Activated T-helper 17 cell treated with anti-CD3 and anti-CD28 coated beads, Interleukin-2, amount 50 U/mL, for 72 hours (primary cell): ENCODE data around the gene TSPAN11. TPM values are rescaled to one million over a fixed set of nuclear protein-coding genes. Genes with fewer than 3 reads are reported as not detected.

Source experiments
- ATAC-seq: fragments of 150-1000 bp; cut with Tn5 transposase; replicated peaks from 2 replicates; pipeline ENCODE4 v1.10.0; 2021; ENCODE audit warnings: mild to moderate bottlenecking, moderate library complexity
- H3K27ac Mint-ChIP-seq: one replicate; pipeline ENCODE4 v1.8.0; 2022; ENCODE audit warnings: mixed read lengths
- H3K27me3 Mint-ChIP-seq: one replicate; pipeline ENCODE4 v1.8.0; 2022; ENCODE audit warnings: mixed read lengths
- H3K36me3 Mint-ChIP-seq: one replicate; pipeline ENCODE4 v1.8.0; 2022; ENCODE audit warnings: low read depth, mild to moderate bottlenecking, mixed read lengths
- H3K4me1 Mint-ChIP-seq: one replicate; pipeline ENCODE4 v1.8.0; 2022; ENCODE audit warnings: mixed read lengths
- H3K4me3 Mint-ChIP-seq: one replicate; pipeline ENCODE4 v1.8.0; 2022; ENCODE audit warnings: mild to moderate bottlenecking, mixed read lengths
- H3K9me3 Mint-ChIP-seq: one replicate; pipeline ENCODE4 v1.8.0; 2022; ENCODE audit warnings: mixed read lengths
- total RNA-seq, 2 donors: library from RNA; stranded (reverse); gene quantifications; one replicate each; pipeline ENCODE4 v1.2.3, GENCODE V29; 2022

Gene TSPAN11
- total RNA-seq, 2 donors from 2014 or later: 0.17 TPM; not detected in 1

DNA sequence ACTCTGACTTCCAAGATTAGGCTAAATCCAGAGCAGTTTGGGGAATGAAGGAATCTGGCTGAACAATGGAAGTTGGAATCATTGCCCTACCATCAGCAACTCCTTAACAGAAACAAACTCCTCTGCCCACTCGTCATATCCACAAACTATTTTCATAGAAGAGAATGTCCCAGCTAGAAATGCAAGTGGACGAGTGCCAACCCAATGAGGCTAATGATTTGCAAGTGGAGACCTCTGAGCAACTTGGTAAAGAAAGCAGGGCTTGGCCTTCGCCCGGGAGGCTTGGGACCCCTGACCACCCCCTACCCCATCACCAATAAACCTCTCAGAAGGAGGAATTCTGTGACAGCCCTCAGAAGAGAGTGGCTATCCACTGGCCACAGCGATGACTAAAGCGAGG is 107.1 kb downstream of the TSPAN11 start:
- H3K4me3 Mint-ChIP-seq: no peak overlapping the region
- no peak overlapping the region for H3K27ac Mint-ChIP-seq
- no peaks in the 10 kb centered on the region for H3K36me3 Mint-ChIP-seq
- H3K9me3 Mint-ChIP-seq: no peaks in the 10 kb centered on the region
- no peak for ATAC-seq
- H3K27me3 Mint-ChIP-seq: peaks cover 15% of the 10 kb centered on the region
- no peaks in the 10 kb centered on the region for H3K4me1 Mint-ChIP-seq

DNA sequence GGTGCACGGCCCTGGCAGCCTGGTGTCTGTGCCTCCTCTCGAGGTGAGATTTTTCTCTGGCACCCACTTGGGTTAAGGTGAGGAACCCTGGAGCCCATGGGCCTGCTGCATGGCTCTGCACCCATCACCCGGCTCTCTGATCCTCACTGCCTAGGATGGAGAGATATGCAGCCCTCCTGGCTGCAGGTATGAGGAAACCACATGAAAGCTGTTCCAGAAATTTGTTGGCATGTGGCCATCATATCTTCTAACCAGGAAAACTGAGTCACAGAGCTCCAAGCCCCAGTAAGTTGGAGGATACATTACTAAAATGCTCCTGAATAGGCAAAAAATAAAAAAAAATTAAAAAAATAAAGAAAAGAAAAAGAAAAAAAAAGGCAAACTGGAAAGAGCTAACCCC is 107.8 kb downstream of the TSPAN11 start:
- no peak for ATAC-seq
- no peaks in the 10 kb centered on the region for H3K9me3 Mint-ChIP-seq
- no peak overlapping the region for H3K27ac Mint-ChIP-seq
- H3K27me3 Mint-ChIP-seq: peaks cover 17% of the 10 kb centered on the region
- H3K36me3 Mint-ChIP-seq: no peaks in the 10 kb centered on the region
- no peaks in the 10 kb centered on the region for H3K4me1 Mint-ChIP-seq
- no peak overlapping the region for H3K4me3 Mint-ChIP-seq

DNA sequence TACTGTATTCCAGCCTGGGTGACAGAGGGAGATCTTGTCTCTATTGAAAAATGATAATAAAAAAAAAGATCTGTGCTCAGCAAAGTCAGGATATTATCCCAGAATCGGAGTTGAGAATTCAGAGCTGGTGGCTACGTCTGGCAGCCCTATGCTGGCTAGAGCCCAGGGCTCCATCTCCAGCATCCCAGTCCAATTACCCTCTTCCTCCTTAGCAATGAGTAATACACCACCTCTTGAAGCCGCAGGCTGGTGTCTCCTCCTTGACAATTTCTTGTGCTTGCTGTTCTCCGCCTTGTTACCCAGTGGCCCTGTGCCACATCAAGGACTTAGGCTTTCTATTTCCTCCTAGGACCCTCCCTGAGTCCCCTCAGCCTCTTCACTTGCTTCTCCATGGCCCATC is 108.7 kb downstream of the TSPAN11 start:
- no peak for ATAC-seq
- H3K9me3 Mint-ChIP-seq: no peaks in the 10 kb centered on the region
- no peaks in the 10 kb centered on the region for H3K4me1 Mint-ChIP-seq
- H3K27ac Mint-ChIP-seq: no peak overlapping the region
- H3K36me3 Mint-ChIP-seq: no peaks in the 10 kb centered on the region
- H3K4me3 Mint-ChIP-seq: no peak overlapping the region
- H3K27me3 Mint-ChIP-seq: peaks cover 17% of the 10 kb centered on the region

DNA sequence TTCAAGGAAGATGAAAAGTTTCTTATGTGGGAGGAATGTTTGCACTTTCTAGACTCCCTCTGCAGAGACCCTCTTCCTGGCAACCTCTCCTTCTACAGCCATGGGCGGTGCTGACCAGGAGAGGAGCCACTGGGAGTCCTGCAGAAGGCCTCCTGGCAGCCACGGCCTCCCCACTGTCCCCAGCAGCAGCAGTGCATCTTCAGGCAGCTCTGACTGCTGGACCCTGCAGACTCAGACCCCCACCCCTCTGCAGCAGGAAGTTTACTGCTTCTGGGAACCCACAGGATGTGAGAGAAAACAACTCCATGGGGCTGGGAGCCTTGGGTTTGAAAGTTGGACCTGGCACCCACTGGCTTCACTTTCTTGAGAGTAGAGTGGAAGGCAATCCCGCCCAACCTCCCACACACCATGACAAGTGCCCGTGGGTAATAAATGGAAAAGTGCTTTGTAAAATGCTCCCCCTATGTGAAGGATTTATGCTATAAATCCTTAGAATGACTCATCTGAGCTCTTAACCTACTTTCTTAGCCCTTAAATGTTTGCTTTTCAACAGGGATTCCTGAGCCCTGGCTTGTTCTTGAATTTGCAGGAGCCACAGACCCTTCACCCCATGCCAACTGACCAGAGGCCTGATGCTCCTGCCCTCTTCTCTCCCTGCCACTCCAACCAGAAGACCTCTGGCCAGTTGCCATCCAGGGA is 109.6 kb downstream of the TSPAN11 start:
- H3K27ac Mint-ChIP-seq: no peak overlapping the region
- H3K4me3 Mint-ChIP-seq: no peak overlapping the region
- H3K36me3 Mint-ChIP-seq: no peaks in the 10 kb centered on the region
- H3K4me1 Mint-ChIP-seq: no peaks in the 10 kb centered on the region
- no peak for ATAC-seq
- no peaks in the 10 kb centered on the region for H3K9me3 Mint-ChIP-seq
- H3K27me3 Mint-ChIP-seq: peaks cover 17% of the 10 kb centered on the region

DNA sequence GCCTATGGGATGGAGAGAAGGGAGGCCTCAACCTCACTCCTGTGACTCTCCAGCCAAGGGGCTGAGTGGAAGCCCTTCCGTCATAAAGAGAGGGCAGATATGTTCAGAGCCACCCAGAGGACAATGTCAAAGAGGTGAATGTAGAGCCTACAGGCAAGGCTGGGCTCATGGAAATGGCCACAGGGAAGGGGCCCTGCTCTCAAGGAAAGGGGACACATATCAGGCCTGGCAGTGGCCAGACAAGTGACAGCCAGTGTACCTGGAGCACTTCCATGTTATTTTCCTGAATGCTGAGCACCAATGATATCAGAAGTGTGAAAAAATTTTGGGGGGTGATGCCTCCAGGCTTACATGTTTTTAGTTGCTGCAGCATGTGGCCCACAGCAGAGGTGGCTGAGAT is 110.5 kb downstream of the TSPAN11 start:
- H3K27ac Mint-ChIP-seq: no peak overlapping the region
- no peaks in the 10 kb centered on the region for H3K36me3 Mint-ChIP-seq
- H3K4me1 Mint-ChIP-seq: no peaks in the 10 kb centered on the region
- no peaks in the 10 kb centered on the region for H3K9me3 Mint-ChIP-seq
- peaks cover 17% of the 10 kb centered on the region for H3K27me3 Mint-ChIP-seq
- H3K4me3 Mint-ChIP-seq: no peak overlapping the region
- ATAC-seq: no peak

DNA sequence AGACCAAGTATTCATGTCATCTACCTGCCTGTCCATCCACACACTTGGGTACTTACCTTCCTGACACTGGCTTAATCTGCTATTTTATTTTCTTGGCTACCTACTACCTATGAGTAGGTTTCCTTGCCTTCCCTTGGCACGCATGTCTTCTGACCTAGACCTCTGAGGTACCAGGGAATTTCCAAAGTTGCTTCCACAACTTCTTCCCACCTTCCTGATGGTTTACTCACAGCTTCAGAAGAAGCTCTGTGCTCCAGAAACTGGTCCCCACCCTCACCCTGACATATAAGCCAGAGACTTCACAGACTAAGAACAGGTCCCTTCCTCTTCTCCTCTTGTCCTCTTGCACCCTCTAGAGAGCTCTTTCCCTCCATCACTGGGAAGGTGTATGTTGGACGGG is 111.4 kb downstream of the TSPAN11 start:
- no peak overlapping the region for H3K4me3 Mint-ChIP-seq
- no peak for ATAC-seq
- H3K36me3 Mint-ChIP-seq: no peaks in the 10 kb centered on the region
- H3K27me3 Mint-ChIP-seq: peaks cover 17% of the 10 kb centered on the region
- H3K4me1 Mint-ChIP-seq: no peaks in the 10 kb centered on the region
- H3K9me3 Mint-ChIP-seq: no peaks in the 10 kb centered on the region
- no peak overlapping the region for H3K27ac Mint-ChIP-seq

DNA sequence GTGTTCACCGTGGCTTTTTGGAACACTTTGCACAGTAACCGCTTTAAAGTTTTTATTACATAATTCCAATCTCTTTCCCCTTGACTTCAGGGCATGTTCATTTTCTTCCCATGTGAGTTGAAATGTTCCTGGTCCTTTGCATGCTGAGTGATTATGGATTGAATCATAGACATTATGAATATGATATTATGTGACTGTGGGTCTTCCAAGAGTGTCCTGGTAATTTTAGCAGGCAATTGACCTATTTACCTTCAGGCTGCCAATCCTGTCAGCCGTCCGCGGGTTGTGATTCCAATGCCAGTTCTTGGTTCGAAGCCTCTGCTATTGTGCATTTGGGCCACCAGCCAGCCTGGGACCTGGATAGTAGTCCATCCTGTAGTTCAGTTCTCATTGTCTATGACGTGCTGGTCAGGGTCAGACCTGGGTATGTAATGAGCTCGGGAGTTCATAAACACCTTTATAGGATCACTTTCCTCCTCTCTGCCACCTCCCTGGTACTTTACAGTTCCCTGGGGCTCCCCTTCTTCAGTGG is 114.6 kb downstream of the TSPAN11 start:
- ATAC-seq: no peak
- H3K4me3 Mint-ChIP-seq: no peak overlapping the region
- H3K4me1 Mint-ChIP-seq: no peaks in the 10 kb centered on the region
- peaks cover 10% of the 10 kb centered on the region for H3K27me3 Mint-ChIP-seq
- H3K27ac Mint-ChIP-seq: no peak overlapping the region
- no peaks in the 10 kb centered on the region for H3K36me3 Mint-ChIP-seq
- H3K9me3 Mint-ChIP-seq: no peaks in the 10 kb centered on the region

Other genes starting within 250 kb of the TSPAN11 start
- 10 to 100 TPM; 33.7 to 48.8 TPM for gene IPO8, start 230.9 kb upstream of the TSPAN11 start, total RNA-seq
- gene CAPRIN2, start 171.8 kb upstream of the TSPAN11 start, total RNA-seq: 10 to 100 TPM; 11.3 to 12.1 TPM
- gene DDX11, start 147.1 kb downstream of the TSPAN11 start, total RNA-seq: 100 to 1,000 TPM; 147 to 149 TPM